ENCODE measurements around the gene BTBD16. TPM values are rescaled to one million over a fixed set of nuclear protein-coding genes. Genes with fewer than 3 reads are reported as not detected.

BTBD16 gene
- total RNA-seq (0.09 TPM in 1 of 2 replicates, not detected in the other), polyA plus RNA-seq (0.16 TPM in 1 of 2 replicates, not detected in the other)

DNA sequence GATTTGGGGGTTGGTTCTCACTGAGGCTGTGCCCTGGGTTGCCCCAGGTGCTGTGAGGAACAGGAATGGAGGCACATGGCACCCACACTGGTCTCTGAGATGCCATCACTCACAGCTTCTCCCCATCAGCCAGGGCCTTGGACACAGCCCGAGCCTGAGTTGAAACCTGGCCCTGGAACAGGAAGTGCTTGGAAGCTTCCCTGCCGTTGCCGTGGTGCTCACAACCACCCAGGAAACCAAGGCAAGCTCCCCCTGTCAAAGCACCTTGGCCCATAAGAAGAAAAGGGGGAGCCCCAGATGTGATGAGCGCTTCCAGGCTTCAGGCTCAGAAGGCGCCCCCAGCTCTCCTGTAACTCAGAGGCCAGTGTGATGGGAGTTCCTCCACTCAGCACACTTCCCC lies at the start of gene BTBD16:
Gene BTBD16, plus strand, starts transcription at position 221 of the 400 bp plus-strand sequence. CDS start 3,786 bp downstream, outside the sequence.
- Histone ChIP-seq H3K27ac (no peak within 1 kb of the TSS), H3K4me3 (no peak within 1 kb of the TSS), H3K4me1 (ENCODE audit: low read depth) (peaks cover 10% of the 10 kb centered on the region), H3K9me3 (ENCODE audit: low read depth) (no peaks in the 10 kb centered on the region), H3K27me3 (no peaks in the 10 kb centered on the region), H3K36me3 (no peaks in the 10 kb centered on the region)
- TF ChIP-seq, protein P1, sequence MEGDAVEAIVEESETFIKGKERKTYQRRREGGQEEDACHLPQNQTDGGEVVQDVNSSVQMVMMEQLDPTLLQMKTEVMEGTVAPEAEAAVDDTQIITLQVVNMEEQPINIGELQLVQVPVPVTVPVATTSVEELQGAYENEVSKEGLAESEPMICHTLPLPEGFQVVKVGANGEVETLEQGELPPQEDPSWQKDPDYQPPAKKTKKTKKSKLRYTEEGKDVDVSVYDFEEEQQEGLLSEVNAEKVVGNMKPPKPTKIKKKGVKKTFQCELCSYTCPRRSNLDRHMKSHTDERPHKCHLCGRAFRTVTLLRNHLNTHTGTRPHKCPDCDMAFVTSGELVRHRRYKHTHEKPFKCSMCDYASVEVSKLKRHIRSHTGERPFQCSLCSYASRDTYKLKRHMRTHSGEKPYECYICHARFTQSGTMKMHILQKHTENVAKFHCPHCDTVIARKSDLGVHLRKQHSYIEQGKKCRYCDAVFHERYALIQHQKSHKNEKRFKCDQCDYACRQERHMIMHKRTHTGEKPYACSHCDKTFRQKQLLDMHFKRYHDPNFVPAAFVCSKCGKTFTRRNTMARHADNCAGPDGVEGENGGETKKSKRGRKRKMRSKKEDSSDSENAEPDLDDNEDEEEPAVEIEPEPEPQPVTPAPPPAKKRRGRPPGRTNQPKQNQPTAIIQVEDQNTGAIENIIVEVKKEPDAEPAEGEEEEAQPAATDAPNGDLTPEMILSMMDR (IDR thresholded peaks at IDR 0.05; ENCODE audit: low read depth, low read length), result no peak
- DNase-seq (ENCODE audit: low read depth in 1 of 2, low spot score in 1 of 2), result no peak

DNA sequence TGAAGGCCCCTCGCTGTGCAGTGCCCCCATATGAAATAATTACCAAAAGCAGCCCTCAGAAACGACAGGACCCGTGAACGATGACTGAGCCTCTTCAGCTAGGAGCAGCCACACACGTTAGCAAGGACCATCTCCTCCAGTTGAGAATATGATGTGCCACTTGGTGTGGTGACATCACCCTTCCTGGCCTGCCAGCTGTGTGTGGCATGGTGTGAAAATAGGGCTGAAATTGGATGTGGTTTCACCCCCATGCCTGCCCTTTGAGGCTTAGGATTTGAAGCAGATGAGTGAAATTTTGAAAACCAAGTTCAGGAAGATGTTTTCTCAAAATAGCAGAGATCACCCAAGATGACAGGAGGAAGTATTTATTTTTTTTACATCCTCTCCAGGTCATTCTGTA lies 49.1 kb upstream of the BTBD16 start:
- H3K4me3 ChIP-seq, result no peak overlapping the region
- H3K27me3 ChIP-seq, result no peaks in the 10 kb centered on the region
- H3K27ac ChIP-seq, result no peak overlapping the region
- no peaks in the 10 kb centered on the region for H3K4me1 ChIP-seq (ENCODE audit: low read depth)
- peaks cover 46% of the 10 kb centered on the region for H3K36me3 ChIP-seq
- TF ChIP-seq, protein P1 (IDR thresholded peaks at IDR 0.05; ENCODE audit: low read depth, low read length), result no peak
- no peak for DNase-seq (ENCODE audit: low read depth in 1 of 2, low spot score in 1 of 2)
- no peaks in the 10 kb centered on the region for H3K9me3 ChIP-seq (ENCODE audit: low read depth)

DNA sequence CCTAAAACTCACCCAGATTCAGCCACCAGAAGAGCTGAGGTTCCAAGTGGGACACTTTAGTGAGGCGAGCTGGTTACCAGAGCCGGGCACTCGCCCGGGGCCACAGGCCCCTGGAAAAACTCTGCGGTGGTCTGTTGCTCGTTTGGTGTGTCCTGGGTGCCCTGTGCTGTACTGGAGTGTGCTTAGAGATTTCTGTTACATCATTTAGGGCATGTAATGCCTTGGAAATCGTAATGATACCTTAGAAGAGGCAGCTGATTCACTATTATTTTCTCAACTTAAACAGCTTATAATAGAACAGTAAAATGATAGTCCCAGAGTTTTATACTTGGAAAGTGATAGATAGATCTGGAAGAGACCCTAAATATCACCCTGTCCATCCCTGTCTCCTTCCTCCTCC lies 48.5 kb upstream of the BTBD16 start:
- H3K27ac ChIP-seq, result no peak overlapping the region
- H3K36me3 ChIP-seq, result peaks cover 48% of the 10 kb centered on the region
- no peaks in the 10 kb centered on the region for H3K27me3 ChIP-seq
- H3K4me3 ChIP-seq, result no peak overlapping the region
- TF ChIP-seq, protein P1 (IDR thresholded peaks at IDR 0.05; ENCODE audit: low read depth, low read length), result no peak
- DNase-seq (ENCODE audit: low read depth in 1 of 2, low spot score in 1 of 2), result no peak
- H3K9me3 ChIP-seq (ENCODE audit: low read depth), result no peaks in the 10 kb centered on the region
- H3K4me1 ChIP-seq (ENCODE audit: low read depth), result no peaks in the 10 kb centered on the region

DNA sequence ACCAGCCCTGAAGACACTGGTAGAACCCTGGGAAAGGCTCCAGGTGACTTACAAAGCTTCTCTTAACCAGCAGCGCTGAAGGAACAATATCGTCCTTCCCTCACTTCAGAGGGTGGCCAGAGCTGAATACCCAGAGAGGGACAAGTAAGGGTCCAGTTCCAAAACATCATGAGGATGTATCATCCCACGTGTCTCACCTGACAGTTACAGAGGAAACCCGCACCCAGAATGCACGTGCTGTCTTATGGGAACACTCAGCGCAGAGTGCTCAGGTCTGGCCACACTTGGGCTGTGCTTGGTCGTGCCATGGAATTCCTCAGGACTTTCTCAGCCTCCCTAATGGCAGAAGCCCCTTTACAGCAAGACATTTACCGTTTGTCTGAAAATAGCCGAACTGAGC lies 46.9 kb upstream of the BTBD16 start:
- Histone ChIP-seq H3K4me3 (no peak overlapping the region), H3K36me3 (peaks cover 46% of the 10 kb centered on the region)

DNA sequence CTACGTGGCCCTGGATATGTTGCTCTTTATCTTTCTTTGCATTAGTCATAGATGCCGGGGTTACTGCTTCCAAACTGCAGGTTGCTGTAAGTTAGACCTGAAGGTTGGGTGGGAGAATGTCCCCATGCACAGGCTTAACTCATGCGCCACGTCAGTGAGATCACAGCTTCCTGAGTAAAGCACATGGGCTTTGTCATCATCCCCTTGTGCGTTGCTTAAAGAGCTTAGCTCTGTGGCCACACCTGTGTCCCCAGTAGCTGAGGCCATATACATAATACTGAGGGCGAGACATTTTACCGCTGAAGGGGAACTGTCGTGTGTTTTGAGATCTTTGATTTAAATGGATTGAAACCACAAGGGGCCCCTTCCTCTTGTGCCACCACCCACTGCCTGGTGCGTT lies 45.8 kb upstream of the BTBD16 start:
- no peak overlapping the region for H3K27ac ChIP-seq
- H3K4me3 ChIP-seq, result no peak overlapping the region
- no peaks in the 10 kb centered on the region for H3K27me3 ChIP-seq
- peaks cover 50% of the 10 kb centered on the region for H3K36me3 ChIP-seq
- H3K9me3 ChIP-seq (ENCODE audit: low read depth), result no peaks in the 10 kb centered on the region
- TF ChIP-seq, protein P1 (IDR thresholded peaks at IDR 0.05; ENCODE audit: low read depth, low read length), result no peak
- DNase-seq (ENCODE audit: low read depth in 1 of 2, low spot score in 1 of 2), result no peak
- no peaks in the 10 kb centered on the region for H3K4me1 ChIP-seq (ENCODE audit: low read depth)

More for the DNA sequence above, 46.9 kb upstream of the BTBD16 start:
- Histone ChIP-seq H3K4me1 (ENCODE audit: low read depth) (no peaks in the 10 kb centered on the region), H3K27ac (no peak overlapping the region), H3K9me3 (ENCODE audit: low read depth) (no peaks in the 10 kb centered on the region), H3K27me3 (no peaks in the 10 kb centered on the region)
- no peak for DNase-seq (ENCODE audit: low read depth in 1 of 2, low spot score in 1 of 2)
- TF ChIP-seq, protein P1 (IDR thresholded peaks at IDR 0.05; ENCODE audit: low read depth, low read length), result no peak

DNA sequence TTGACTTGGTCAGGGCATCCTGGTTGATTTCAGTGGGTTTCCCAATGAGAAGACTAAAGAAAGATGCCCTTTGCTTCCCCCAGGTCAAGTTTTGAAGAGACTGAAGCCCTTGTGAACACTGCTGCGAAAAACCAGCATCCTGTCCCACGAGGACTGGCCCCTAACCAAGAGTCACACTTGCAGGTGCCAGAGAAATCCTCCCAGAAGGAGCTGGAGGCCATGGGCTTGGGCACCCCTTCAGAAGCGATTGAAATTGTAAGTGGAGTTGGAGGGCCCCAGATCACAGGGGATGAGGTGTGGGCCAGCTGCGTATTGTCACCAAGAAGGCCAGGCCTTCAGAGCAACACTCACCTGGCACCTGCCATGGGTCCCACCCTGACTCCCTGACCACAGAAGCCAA lies 43.3 kb upstream of the BTBD16 start:
- Histone ChIP-seq H3K4me3 (no peak overlapping the region), H3K27ac (no peak overlapping the region), H3K9me3 (ENCODE audit: low read depth) (no peaks in the 10 kb centered on the region), H3K4me1 (ENCODE audit: low read depth) (peaks cover 3% of the 10 kb centered on the region), H3K36me3 (peaks cover 62% of the 10 kb centered on the region), H3K27me3 (no peaks in the 10 kb centered on the region)
- TF ChIP-seq, protein P1 (IDR thresholded peaks at IDR 0.05; ENCODE audit: low read depth, low read length), result no peak
- DNase-seq (ENCODE audit: low read depth in 1 of 2, low spot score in 1 of 2), result no peak
